ENCODE measurements around the gene SLC39A13.

Gene SLC39A13

GRCh38 chr11:47437746-47438418, 29.5 kb downstream of the SLC39A13 start:
- TF ChIP-seq REST (IDR thresholded peaks at IDR 0.05; ENCODE audit: insufficient read depth in 1 of 2, low read depth in 2 of 2, low read length in 2 of 2) (no peak), FOXP2 (optimal IDR thresholded peaks at IDR 0.05; ENCODE audit: borderline replicate concordance, extremely low read depth, extremely low read length, insufficient read depth) (no peak), TAF1 (IDR thresholded peaks at IDR 0.05; ENCODE audit: borderline replicate concordance, insufficient read depth, low read length) (no peak), SIN3A (IDR thresholded peaks at IDR 0.05; ENCODE audit: borderline replicate concordance, insufficient read depth, low read length) (no peak), POLR2AphosphoS5 (IDR thresholded peaks at IDR 0.05; ENCODE audit: low read depth, low read length) (no peak)

GRCh38 chr11:47438721-47439120, 30.3 kb downstream of the SLC39A13 start:
- TF ChIP-seq TAF1 (IDR thresholded peaks at IDR 0.05; ENCODE audit: borderline replicate concordance, insufficient read depth, low read length) (no peak), POLR2AphosphoS5 (IDR thresholded peaks at IDR 0.05; ENCODE audit: low read depth, low read length) (no peak), SIN3A (IDR thresholded peaks at IDR 0.05; ENCODE audit: borderline replicate concordance, insufficient read depth, low read length) (no peak), REST (IDR thresholded peaks at IDR 0.05; ENCODE audit: insufficient read depth in 1 of 2, low read depth in 2 of 2, low read length in 2 of 2) (no peak), FOXP2 (optimal IDR thresholded peaks at IDR 0.05; ENCODE audit: borderline replicate concordance, extremely low read depth, extremely low read length, insufficient read depth) (no peak)

GRCh38 chr11:47440054-47440476, 31.7 kb downstream of the SLC39A13 start:
- TF ChIP-seq SIN3A (IDR thresholded peaks at IDR 0.05; ENCODE audit: borderline replicate concordance, insufficient read depth, low read length) (no peak), FOXP2 (optimal IDR thresholded peaks at IDR 0.05; ENCODE audit: borderline replicate concordance, extremely low read depth, extremely low read length, insufficient read depth) (no peak)

- TF ChIP-seq POLR2AphosphoS5 (IDR thresholded peaks at IDR 0.05; ENCODE audit: low read depth, low read length) = no peak
- no peak for TF ChIP-seq TAF1 (IDR thresholded peaks at IDR 0.05; ENCODE audit: borderline replicate concordance, insufficient read depth, low read length)
- TF ChIP-seq SIN3A (IDR thresholded peaks at IDR 0.05; ENCODE audit: borderline replicate concordance, insufficient read depth, low read length) = no peak
- no peak for TF ChIP-seq FOXP2 (optimal IDR thresholded peaks at IDR 0.05; ENCODE audit: borderline replicate concordance, extremely low read depth, extremely low read length, insufficient read depth)
- TF ChIP-seq REST (IDR thresholded peaks at IDR 0.05; ENCODE audit: insufficient read depth in 1 of 2, low read depth in 2 of 2, low read length in 2 of 2) = no peak
Measured at GRCh38 chr11:47441421-47441820, 33.0 kb downstream of the SLC39A13 start.

- TF ChIP-seq FOXP2 (optimal IDR thresholded peaks at IDR 0.05; ENCODE audit: borderline replicate concordance, extremely low read depth, extremely low read length, insufficient read depth) (no peak), POLR2AphosphoS5 (IDR thresholded peaks at IDR 0.05; ENCODE audit: low read depth, low read length) (no peak), TAF1 (IDR thresholded peaks at IDR 0.05; ENCODE audit: borderline replicate concordance, insufficient read depth, low read length) (no peak), REST (IDR thresholded peaks at IDR 0.05; ENCODE audit: insufficient read depth in 1 of 2, low read depth in 2 of 2, low read length in 2 of 2) (no peak), SIN3A (IDR thresholded peaks at IDR 0.05; ENCODE audit: borderline replicate concordance, insufficient read depth, low read length) (no peak)
Measured at GRCh38 chr11:47442514-47442913, 34.1 kb downstream of the SLC39A13 start.

Measured in PFSK-1 (cell line).